OCI-LY1 (cell line): ENCODE measurements around the gene ZNF586.

ENCODE experiments used
- EZH2 ChIP-seq: fragments of 200-600 bp; sonication (generic), shearing (Covaris generic); IDR thresholded peaks from 2 replicates; pipeline ENCODE4 v1.8.0; 2017; ENCODE audit warnings: borderline replicate concordance, mixed run types, mild to moderate bottlenecking, antibody characterized with exemption, low read length, moderate library complexity, mixed read lengths
- TF ChIP-seq, protein P1 (sequence below): fragments of 200-600 bp; sonication (generic), shearing (Covaris generic); IDR thresholded peaks from 2 replicates; pipeline ENCODE4 v1.5.1; 2017; ENCODE audit warnings: mild to moderate bottlenecking, antibody characterized with exemption, low read length, moderate library complexity, mixed read lengths

DNA sequence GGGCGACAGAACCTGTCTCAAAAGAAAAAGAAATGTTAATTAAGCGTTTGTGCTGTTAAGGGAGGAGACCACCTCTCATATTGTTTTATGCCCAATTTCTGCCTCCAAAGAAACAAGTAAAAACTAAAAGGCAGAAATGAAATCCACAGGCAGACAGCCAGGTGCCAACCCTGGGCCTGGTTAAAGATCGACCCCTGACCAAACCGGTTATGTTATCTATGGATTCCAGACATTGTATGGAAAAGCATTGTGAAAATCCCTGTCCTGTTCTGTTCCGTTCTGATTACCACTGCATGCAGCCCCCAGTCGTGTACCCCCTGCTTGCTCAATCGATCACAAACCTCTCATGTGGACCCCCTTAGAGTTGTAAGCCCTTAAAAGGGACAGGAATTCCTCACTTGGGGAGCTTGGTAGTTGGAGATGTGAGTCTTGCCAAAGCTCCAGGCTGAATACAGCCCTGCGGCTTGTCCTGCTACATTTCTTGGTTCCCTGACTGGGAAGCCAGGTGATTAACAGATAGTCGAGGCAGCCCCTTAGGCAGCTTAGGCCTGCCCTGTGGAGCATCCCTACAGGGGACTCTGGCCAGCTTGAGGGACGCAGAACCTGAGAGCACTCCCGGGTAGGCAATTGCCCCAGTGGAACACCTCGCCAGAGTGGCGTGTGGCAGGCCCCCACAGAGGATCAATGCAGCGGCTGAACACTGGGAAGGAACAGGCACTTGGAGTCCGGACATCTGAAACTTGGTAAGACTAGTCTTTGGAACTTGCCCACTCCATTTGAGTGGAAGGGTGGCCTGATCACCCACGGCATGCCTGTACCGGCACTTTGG is 46.0 kb downstream of the ZNF586 start:
- TF ChIP-seq, protein P1, sequence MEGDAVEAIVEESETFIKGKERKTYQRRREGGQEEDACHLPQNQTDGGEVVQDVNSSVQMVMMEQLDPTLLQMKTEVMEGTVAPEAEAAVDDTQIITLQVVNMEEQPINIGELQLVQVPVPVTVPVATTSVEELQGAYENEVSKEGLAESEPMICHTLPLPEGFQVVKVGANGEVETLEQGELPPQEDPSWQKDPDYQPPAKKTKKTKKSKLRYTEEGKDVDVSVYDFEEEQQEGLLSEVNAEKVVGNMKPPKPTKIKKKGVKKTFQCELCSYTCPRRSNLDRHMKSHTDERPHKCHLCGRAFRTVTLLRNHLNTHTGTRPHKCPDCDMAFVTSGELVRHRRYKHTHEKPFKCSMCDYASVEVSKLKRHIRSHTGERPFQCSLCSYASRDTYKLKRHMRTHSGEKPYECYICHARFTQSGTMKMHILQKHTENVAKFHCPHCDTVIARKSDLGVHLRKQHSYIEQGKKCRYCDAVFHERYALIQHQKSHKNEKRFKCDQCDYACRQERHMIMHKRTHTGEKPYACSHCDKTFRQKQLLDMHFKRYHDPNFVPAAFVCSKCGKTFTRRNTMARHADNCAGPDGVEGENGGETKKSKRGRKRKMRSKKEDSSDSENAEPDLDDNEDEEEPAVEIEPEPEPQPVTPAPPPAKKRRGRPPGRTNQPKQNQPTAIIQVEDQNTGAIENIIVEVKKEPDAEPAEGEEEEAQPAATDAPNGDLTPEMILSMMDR = no peak
- no peak for TF ChIP-seq EZH2
